GM18498 (cell line): Measurements from ENCODE around the gene ATXN7L1.
"Not testable (repeated sequence)": the region's sequence is repeated elsewhere in the genome, so short reads cannot be mapped to it uniquely, and the experiment has no call there.

ENCODE experiments used
- ATAC-seq: cut with Tn5 transposase; IDR thresholded peaks from one replicate; pipeline ENCODE4 v1.9.1; 2021; ENCODE audit warnings: mild to moderate bottlenecking, moderate library complexity; ENCODE audit not compliant: unreplicated experiment

The ATXN7L1 gene

DNA sequence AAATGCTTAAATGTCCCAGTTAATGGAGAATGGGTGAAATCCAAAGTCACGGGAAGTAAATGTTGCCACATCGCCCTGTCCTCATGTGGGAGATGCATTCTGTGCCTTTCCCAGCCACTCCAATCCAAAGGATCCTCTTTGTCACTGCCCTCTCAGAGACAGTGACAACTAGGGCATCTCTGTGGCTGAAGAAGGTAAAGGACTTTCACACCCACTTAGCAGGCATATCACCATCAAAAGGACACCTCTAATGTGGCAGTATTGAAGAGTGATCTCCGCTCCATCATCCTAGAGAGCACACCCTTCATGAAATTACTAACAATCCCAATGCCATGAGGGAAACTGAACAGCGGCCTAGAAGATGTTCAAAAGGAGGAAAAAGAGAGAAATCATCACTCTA, 13.6 kb downstream of the ATXN7L1 start:
- no peak for ATAC-seq

DNA sequence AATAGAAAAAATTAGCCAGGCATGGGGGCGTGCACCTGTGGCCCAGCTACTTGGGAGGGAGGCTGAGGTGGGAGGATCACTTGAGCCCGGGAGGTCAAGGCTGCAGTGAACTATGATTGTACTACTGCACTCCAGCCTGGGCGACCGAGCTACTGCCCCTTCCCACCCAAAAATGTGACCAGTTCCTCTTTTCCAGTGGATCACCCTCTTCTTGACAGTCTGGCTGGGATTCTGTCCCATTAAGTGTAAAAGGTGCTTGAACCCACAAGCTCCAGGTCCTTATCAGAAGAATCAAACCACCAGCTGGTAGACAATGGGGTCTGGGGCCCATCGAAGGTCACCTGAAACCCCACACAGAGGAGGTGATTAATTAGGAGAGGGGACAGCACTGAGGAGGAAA, 14.1 kb downstream of the ATXN7L1 start:
- no peak for ATAC-seq

DNA sequence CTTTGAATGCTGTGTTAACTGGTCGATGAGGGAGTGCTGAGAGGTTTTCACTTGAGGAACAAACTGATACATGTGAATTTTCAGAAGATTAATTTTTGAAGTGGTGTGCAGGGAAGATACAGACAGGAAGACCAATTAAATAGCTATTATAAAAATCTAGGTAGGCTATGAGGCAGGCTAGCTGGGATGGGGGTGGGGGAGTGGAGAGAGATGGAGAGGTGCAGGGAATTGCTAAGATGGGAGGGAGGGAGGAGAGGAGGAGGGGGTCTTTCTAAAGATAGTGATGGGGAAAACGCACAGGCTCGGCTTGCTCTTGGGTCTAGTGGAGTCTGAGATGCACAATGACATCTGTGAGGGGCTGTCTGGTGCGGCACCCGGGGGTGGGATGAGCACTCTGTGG, 15.2 kb downstream of the ATXN7L1 start:
- no peak for ATAC-seq

GRCh38 chr7:105860793-105861192, 15.6 kb downstream of the ATXN7L1 start:
- ATAC-seq: no peak

GRCh38 chr7:105857009-105857952, 19.1 kb downstream of the ATXN7L1 start:
- ATAC-seq: no peak

DNA sequence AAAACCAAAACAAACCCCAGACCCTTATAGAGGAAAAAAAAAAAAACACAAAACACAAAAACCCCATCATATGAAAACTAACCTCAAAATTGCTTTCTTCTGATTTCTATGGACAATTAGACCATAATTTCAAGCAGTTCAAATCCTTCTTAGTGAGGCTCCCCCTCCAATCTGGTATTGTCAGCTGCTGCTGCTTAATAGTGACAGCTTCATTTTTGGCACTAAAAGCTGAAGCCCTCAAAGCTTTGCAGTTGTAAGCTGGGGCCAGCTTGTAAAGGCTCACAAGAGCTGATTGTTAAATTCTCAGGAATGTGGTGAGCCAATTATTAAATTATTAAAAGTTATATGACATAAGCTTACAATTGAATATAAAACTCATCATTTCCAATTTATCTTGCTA, 21.9 kb downstream of the ATXN7L1 start:
- ATAC-seq: no peak

DNA sequence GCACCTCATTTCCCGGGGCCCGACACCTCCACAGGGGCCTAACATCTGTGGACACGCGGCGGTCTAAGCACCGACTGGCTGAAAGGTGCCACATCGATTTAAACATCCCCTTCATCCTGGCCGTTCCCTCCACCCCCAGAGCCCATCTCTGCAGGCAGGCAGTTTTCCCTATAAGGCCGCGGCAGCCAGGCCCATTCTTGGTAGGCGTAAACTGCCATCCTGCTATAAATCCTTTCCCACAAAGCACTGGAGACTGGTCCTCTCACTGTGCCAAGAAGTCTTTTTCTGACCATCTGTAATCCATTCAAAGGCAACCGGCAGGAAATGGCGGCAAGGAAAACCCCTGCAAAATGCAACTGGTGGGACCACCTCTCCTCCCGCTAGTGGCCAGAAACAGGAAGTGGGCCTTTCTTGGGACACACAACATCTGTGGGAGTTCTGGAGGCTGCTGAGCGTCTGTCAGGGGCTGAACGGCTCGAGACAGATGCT, 22.4 kb downstream of the ATXN7L1 start:
- ATAC-seq: no peak

DNA sequence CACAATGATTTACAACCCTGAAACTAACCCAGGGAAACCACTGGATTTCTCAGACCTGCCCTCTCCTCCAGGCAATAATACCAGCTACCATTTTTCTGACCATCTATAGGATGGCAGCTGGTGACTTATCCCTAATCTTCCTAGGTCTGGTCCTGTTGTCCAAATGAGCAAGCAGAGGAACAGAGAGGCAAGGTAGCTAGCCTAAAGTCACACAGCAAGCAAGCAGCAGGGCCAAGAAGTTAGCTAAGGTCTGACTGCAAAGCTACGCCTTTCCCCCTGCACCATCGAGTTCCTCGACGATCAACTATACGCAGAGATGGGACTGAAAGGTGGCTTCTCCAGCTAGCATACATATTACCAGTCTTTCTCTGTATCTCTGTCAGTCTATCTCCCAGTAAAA, 25.3 kb downstream of the ATXN7L1 start:
- ATAC-seq: no peak

DNA sequence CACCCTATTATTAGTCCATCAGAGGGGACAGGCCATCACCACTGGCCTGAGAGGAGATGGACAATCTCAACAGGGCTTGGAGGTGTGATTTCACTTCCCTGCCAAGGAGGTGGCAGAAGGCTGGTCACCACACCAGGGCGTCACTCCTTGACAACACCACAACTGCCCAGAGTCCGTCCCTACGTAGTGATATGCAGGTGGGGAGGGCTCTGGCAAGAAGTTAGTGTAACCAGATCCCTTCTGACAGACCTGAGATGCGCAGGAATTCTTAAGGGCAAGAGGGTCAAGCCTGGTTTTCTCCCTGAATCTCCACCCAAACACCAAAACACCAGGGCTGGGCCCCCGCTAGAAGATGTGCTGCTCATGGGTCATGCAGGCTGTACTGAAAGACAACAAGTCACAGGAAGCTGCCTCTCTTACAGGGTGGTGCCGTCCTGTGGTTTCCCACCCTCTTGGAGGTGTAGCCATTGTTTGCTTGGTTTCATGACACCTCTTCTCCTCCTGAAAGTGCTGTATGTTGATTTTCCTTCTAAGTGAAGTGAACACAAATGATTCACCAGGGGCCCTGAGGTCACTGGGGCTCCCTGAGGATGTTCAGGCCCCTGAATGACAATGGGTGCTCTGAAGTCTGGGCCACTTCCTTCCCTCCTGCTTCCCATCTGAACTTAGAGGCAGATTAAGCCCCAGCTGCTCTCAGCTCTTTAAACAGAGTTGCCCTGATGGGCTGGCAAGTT, 27.1 kb downstream of the ATXN7L1 start:
- no peak for ATAC-seq

DNA sequence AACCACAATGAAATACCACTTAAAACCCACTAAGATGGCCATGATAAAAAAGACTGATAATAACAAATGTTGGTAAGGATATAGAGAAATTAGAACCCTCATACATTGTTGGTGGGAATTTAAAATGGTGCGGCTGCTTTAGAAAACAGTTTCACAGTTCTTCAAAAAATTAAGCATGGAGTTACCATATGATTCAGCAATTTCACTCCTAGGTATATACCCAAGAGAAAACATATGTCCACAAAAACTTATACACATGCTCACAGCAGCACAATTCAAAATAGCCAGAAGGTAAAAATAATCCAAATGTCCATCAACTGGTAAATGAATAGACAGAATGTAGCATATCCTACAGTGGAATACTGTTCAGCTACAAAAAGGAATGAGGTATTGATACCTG, 30.0 kb downstream of the ATXN7L1 start:
- no peak for ATAC-seq

- ATAC-seq: not testable (repeated sequence)
These were observed 31.7 kb downstream of the ATXN7L1 start for GRCh38 chr7:105844681-105845080.

DNA sequence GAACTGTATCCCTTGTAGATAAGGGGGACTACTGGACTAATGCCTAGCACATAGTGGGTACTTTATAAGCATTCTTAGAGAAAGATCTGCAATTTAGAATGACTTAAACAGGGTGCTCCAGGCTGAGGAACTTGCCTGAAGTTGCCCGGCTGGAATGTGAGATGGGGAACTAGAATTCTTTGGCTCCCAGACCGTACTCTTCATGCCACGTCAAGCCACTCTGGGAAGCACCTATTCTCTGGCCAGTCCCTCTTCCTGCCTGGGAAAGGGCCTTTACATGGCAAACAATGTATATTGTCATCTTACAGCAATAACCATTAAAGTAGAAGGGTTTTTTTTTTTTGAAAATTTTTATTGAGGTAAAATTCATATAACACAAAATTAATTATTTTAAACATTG, 34.5 kb downstream of the ATXN7L1 start:
- no peak for ATAC-seq

DNA sequence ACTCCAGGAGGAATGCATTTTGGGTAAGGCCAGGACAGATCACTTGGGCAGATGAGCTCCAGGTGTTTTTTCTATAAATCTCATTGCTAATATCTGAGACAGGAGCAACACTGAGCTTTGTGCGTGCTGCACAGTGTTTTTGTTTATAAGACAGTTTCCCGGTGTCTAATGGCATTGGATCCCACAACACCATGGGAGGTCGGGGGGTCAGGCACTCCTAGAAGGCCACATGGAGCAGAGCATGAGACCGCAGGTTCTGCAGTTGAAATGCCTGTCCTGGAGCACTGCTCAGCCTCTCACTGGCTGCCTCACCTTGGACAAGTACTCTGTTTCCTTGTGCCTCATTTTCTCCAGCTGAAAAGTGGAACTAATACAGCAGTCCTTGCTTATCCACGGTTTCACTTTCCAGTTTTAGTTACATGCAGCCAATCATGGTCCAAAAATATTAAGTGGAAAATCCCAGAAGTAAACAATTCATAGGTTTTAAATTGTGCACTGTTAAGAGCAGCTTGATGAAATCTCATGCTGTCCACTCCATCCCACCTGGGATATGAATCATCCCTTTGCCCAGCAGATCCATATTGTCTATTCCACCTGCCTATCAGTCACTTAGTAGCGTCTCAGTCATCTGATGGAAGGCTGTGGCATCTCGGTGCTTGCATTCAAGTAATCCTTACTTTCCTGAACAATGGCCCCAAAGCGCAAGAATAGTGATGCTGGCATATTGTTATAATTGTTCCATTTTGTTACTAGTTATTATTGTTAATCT, 35.2 kb downstream of the ATXN7L1 start:
- ATAC-seq: no peak

- ATAC-seq: no peak
These were observed 37.1 kb downstream of the ATXN7L1 start for GRCh38 chr7:105839266-105839665.

DNA sequence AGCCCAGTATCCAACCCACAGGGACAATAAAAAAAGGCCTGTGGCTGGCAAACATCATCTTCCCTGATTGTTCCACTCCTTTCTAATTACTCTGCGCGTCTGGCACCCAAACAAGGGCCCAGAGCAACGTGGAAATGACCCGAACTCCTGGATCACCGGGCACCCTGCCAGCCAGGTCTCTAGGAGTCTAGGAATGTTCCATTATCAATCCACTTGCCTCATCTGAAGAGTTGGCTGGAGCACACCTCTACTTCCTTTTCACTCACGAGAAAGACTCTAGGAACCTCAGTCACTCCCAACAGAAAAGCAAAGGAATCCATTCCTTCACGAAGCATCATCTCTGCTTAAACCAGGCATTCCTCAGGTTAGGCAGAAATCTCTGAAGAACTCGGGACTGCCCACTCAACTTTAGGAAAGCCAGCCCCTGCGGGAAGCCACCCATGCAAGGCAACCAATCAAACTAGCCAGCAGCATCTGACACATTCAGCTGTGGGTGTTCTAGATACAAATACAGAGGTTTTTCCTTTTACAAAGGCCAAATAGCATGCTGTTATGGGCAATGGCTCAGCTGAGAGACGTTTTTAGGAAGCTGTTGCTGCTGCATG, 37.7 kb downstream of the ATXN7L1 start:
- ATAC-seq: no peak

- ATAC-seq: no peak
These were observed 38.4 kb downstream of the ATXN7L1 start for GRCh38 chr7:105837765-105838626.

GRCh38 chr7:105835441-105835840, 41.0 kb downstream of the ATXN7L1 start:
- ATAC-seq: no peak

GRCh38 chr7:105831824-105832535, 44.4 kb downstream of the ATXN7L1 start:
- ATAC-seq: no peak

DNA sequence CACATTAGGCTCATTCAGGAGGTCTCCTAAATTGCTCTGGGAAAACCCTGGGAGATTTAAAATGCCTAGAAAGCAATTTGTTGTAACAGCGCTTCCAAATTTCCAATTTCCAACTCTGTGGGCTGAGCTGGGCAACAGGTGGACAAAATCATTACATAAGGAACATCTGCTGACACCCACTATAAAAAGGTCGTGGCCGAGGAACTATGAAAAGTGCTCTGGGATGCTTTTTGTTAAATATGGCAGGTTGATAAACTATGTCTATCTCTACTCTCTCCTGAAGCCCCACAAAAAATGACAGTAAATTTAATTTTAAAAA, 45.1 kb downstream of the ATXN7L1 start:
- no peak for ATAC-seq
